Astrocyte of the spinal cord (primary cell): ENCODE results near the gene SLC9A8.

Experiments used
- DNase-seq: peaks from one replicate; pipeline ENCODE4 v3.0.0; 2011; ENCODE audit warnings: low read depth, low spot score
- H3K4me3 ChIP-seq: 2 replicates; pipeline ENCODE4 v1.5.1; 2011; ENCODE audit warnings: low read depth, mild to moderate bottlenecking, low read length, moderate library complexity
- CTCF ChIP-seq: IDR thresholded peaks from 2 replicates; pipeline ENCODE4 v1.5.1; 2012; ENCODE audit warnings: low read depth, mild to moderate bottlenecking, low read length, inconsistent platforms
- in situ Hi-C: cut with HindIII; loops from 2 replicates; pipeline ENCODE4 v1.10.0; 2017; ENCODE audit warnings: low sequenced_read_pairs

Gene SLC9A8

GRCh38 chr20:49866051-49866450, 53.4 kb downstream of the SLC9A8 start:
- in situ Hi-C loops, result no loop called here
- TF ChIP-seq CTCF, result no peak
- H3K4me3 ChIP-seq, result no peak overlapping the region
- no peak for DNase-seq

- in situ Hi-C loops, result no loop called here
- H3K4me3 ChIP-seq, result no peak overlapping the region
- DNase-seq, result no peak
- no peak for TF ChIP-seq CTCF
Measured at GRCh38 chr20:49867453-49868215, 55.0 kb downstream of the SLC9A8 start.

GRCh38 chr20:49868538-49868937, 55.9 kb downstream of the SLC9A8 start:
- DNase-seq, result no peak
- no peak for TF ChIP-seq CTCF
- no peak overlapping the region for H3K4me3 ChIP-seq
- in situ Hi-C loops, result no loop called here

GRCh38 chr20:49868964-49869363, 56.3 kb downstream of the SLC9A8 start:
- TF ChIP-seq CTCF, result no peak
- no peak overlapping the region for H3K4me3 ChIP-seq
- no peak for DNase-seq
- in situ Hi-C loops, result no loop called here

GRCh38 chr20:49870261-49870660, 57.6 kb downstream of the SLC9A8 start:
- no peak for TF ChIP-seq CTCF
- H3K4me3 ChIP-seq, result no peak overlapping the region
- in situ Hi-C loops, result no loop called here
- no peak for DNase-seq

- no peak for DNase-seq
- no peak overlapping the region for H3K4me3 ChIP-seq
- in situ Hi-C loops, result no loop called here
- TF ChIP-seq CTCF, result no peak
Measured at GRCh38 chr20:49871391-49871948, 58.8 kb downstream of the SLC9A8 start.
